H9 (cell line): ENCODE data around the gene RBBP7. TPM values are rescaled to one million over a fixed set of nuclear protein-coding genes. Genes with fewer than 3 reads are reported as not detected.

Source experiments
- DNase-seq: peaks from one replicate; pipeline ENCODE4 v3.0.0-alpha.2; 2017
- H2AFZ ChIP-seq: one replicate; pipeline ENCODE4 v1.6.1; 2013; ENCODE audit warnings: mild to moderate bottlenecking, low read length, control low read depth, moderate library complexity
- H2AK5ac ChIP-seq: 2 replicates; pipeline ENCODE4 v1.6.1; 2013; ENCODE audit warnings: low read length, control low read depth, mixed read lengths; ENCODE audit not compliant: insufficient read length
- H2BK120ac ChIP-seq: one replicate; pipeline ENCODE4 v1.6.1; 2013; ENCODE audit warnings: low read depth, mild to moderate bottlenecking, low read length, control low read depth, inconsistent platforms; ENCODE audit not compliant: poor library complexity, severe bottlenecking
- H2BK12ac ChIP-seq: 2 replicates; pipeline ENCODE4 v1.6.1; 2013; ENCODE audit warnings: low read length, control low read depth, mixed read lengths, low read depth; ENCODE audit not compliant: insufficient read length
- H2BK15ac ChIP-seq: 2 replicates; pipeline ENCODE4 v1.6.1; 2013; ENCODE audit warnings: low read depth, low read length, control low read depth
- H2BK20ac ChIP-seq: one replicate; pipeline ENCODE4 v1.6.1; 2013; ENCODE audit warnings: low read depth, mild to moderate bottlenecking, low read length, control low read depth, inconsistent platforms; ENCODE audit not compliant: poor library complexity, severe bottlenecking
- H2BK5ac ChIP-seq: 2 replicates; pipeline ENCODE4 v1.6.1; 2013; ENCODE audit warnings: low read length, control low read depth, mixed read lengths; ENCODE audit not compliant: insufficient read length
- H3K14ac ChIP-seq: 2 replicates; pipeline ENCODE4 v1.6.1; 2013; ENCODE audit warnings: low read length, control low read depth; ENCODE audit not compliant: insufficient read depth
- H3K18ac ChIP-seq: 2 replicates; pipeline ENCODE4 v1.6.1; 2013; ENCODE audit warnings: low read depth, mild to moderate bottlenecking, mixed read lengths, low read length, control low read depth; ENCODE audit not compliant: insufficient read length
- H3K23ac ChIP-seq: 2 replicates; pipeline ENCODE4 v1.6.1; 2013; ENCODE audit warnings: low read length, control low read depth, mixed read lengths, low read depth; ENCODE audit not compliant: insufficient read length
- H3K23me2 ChIP-seq: 2 replicates; pipeline ENCODE4 v1.6.1; 2013; ENCODE audit warnings: low read depth, mild to moderate bottlenecking, mixed read lengths, low read length, control low read depth; ENCODE audit not compliant: insufficient read length, poor library complexity, severe bottlenecking
- H3K27ac ChIP-seq: 2 replicates; pipeline ENCODE4 v1.5.1; 2013; ENCODE audit warnings: low read length, control low read depth, mixed read lengths, low read depth; ENCODE audit not compliant: insufficient read length
- H3K27me3 ChIP-seq: 2 replicates; pipeline ENCODE4 v1.6.1; 2013; ENCODE audit warnings: low read length, control low read depth, inconsistent platforms; ENCODE audit not compliant: insufficient read depth
- H3K4ac ChIP-seq: 2 replicates; pipeline ENCODE4 v1.6.1; 2013; ENCODE audit warnings: low read depth, mild to moderate bottlenecking, control low read depth, inconsistent platforms, low read length, moderate library complexity
- H3K4me1 ChIP-seq: 2 replicates; pipeline ENCODE4 v1.6.1; 2013; ENCODE audit warnings: low read length, control low read depth, inconsistent platforms; ENCODE audit not compliant: insufficient read depth
- H3K4me2 ChIP-seq: 2 replicates; pipeline ENCODE4 v1.6.1; 2013; ENCODE audit warnings: low read length, control low read depth, mixed read lengths; ENCODE audit not compliant: insufficient read length, insufficient read depth
- H3K56ac ChIP-seq: 2 replicates; pipeline ENCODE4 v1.6.1; 2013; ENCODE audit warnings: low read depth, mild to moderate bottlenecking, mixed read lengths, low read length, control low read depth; ENCODE audit not compliant: insufficient read length
- H3K79me1 ChIP-seq: 2 replicates; pipeline ENCODE4 v1.6.1; 2013; ENCODE audit warnings: low read depth, mild to moderate bottlenecking, moderate library complexity, low read length, control low read depth, inconsistent platforms; ENCODE audit not compliant: insufficient read depth, poor library complexity, severe bottlenecking
- H3K79me2 ChIP-seq: 2 replicates; pipeline ENCODE4 v1.6.1; 2013; ENCODE audit warnings: low read length, control low read depth, inconsistent platforms; ENCODE audit not compliant: insufficient read depth
- H3K9ac ChIP-seq: 2 replicates; pipeline ENCODE4 v1.6.1; 2013; ENCODE audit warnings: low read length, control low read depth, mixed read lengths; ENCODE audit not compliant: insufficient read length; ENCODE audit errors: extremely low read depth
- H3K9me3 ChIP-seq: one replicate; pipeline ENCODE4 v1.6.1; 2013; ENCODE audit warnings: low read depth, low read length, inconsistent platforms; ENCODE audit not compliant: control insufficient read depth
- H3T11ph ChIP-seq: one replicate; pipeline ENCODE4 v1.6.1; 2013; ENCODE audit warnings: mild to moderate bottlenecking, low read length, control low read depth, inconsistent platforms
- H4K20me1 ChIP-seq: one replicate; pipeline ENCODE4 v1.6.1; 2013; ENCODE audit not compliant: control insufficient read depth, insufficient read length, insufficient read depth
- H4K5ac ChIP-seq: 2 replicates; pipeline ENCODE4 v1.6.1; 2013; ENCODE audit warnings: low read depth, mild to moderate bottlenecking, mixed read lengths, low read length, control low read depth; ENCODE audit not compliant: insufficient read length
- H4K8ac ChIP-seq: replicated peaks from 2 replicates; pipeline ENCODE4 v1.6.1; 2013; ENCODE audit warnings: low read length, control low read depth, mixed read lengths, low read depth; ENCODE audit not compliant: insufficient read length
- H4K91ac ChIP-seq: 2 replicates; pipeline ENCODE4 v1.6.1; 2013; ENCODE audit warnings: low read depth, mild to moderate bottlenecking, moderate library complexity, mixed read lengths, low read length, control low read depth; ENCODE audit not compliant: insufficient read length
- H3K27ac Mint-ChIP-seq, 3 experiments: 2 replicates in 2 of 3; 3 replicates in 1 of 3; pipeline ENCODE4 v1.8.0; 2020 to 2021; ENCODE audit warnings: mixed read lengths in 3 of 3, mild to moderate bottlenecking in 1 of 3, moderate library complexity in 1 of 3
- H3K27me3 Mint-ChIP-seq: 2 replicates; pipeline ENCODE4 v1.8.0; 2021; ENCODE audit warnings: low read depth, mild to moderate bottlenecking, moderate library complexity, mixed read lengths
- H3K36me3 Mint-ChIP-seq, 3 experiments: 2 replicates in 2 of 3; 3 replicates in 1 of 3; pipeline ENCODE4 v1.8.0; 2020 to 2021; ENCODE audit warnings: low read depth in 3 of 3, mixed read lengths in 3 of 3; ENCODE audit not compliant: insufficient read depth in 1 of 3
- H3K4me1 Mint-ChIP-seq, 2 experiments: 2 replicates each; pipeline ENCODE4 v1.8.0; 2020; ENCODE audit warnings: mixed read lengths in 2 of 2
- H3K4me3 Mint-ChIP-seq, 2 experiments: 2 replicates in 1 of 2; 3 replicates in 1 of 2; pipeline ENCODE4 v1.8.0; 2020 to 2021; ENCODE audit warnings: mild to moderate bottlenecking in 2 of 2, mixed read lengths in 2 of 2, moderate library complexity in 1 of 2
- H3K9me3 Mint-ChIP-seq, 2 experiments: 2 replicates in 1 of 2; 3 replicates in 1 of 2; pipeline ENCODE4 v1.8.0; 2020; ENCODE audit warnings: mild to moderate bottlenecking in 2 of 2, mixed read lengths in 2 of 2, moderate library complexity in 1 of 2
- CTCF ChIP-seq: fragments of 200-600 bp; sonication (generic); conservative IDR thresholded peaks from 3 replicates; pipeline ENCODE4 v1.8.0; 2021; ENCODE audit warnings: antibody characterized with exemption, mild to moderate bottlenecking
- WGBS: extraction: QIAGEN DNeasy Blood & Tissue Kit; methylation state at CpG from one replicate; pipeline ENCODE4 v1.1.7; 2013; ENCODE audit warnings: missing lambda C conversion rate, low lambda C conversion rate, mixed read lengths; ENCODE audit not compliant: insufficient read length; ENCODE audit errors: extremely low coverage; 5-methylcytosine and 5-hydroxymethylcytosine counted together
- total RNA-seq: library from RNA; stranded (reverse); gene quantifications from 2 replicates; pipeline ENCODE4 v1.2.1, GENCODE V29; 2021

RBBP7 gene
- total RNA-seq, 1 experiment from 2014 or later, result 249 TPM

- no peaks in the 10 kb centered on the region for H3K79me1 ChIP-seq
- no peak overlapping the region for H4K5ac ChIP-seq
- no peak overlapping the region for H3K4ac ChIP-seq
- H3K4me1 Mint-ChIP-seq, result peaks cover 5 to 8% of the 10 kb centered on the region in 2 experiments
- no peak overlapping the region for H2BK5ac ChIP-seq
- H3K27me3 ChIP-seq, result no peaks in the 10 kb centered on the region
- no peak overlapping the region for H3K23ac ChIP-seq
- H3K27me3 Mint-ChIP-seq, result peaks cover 38% of the 10 kb centered on the region
- H2BK12ac ChIP-seq, result no peak overlapping the region
- H2AK5ac ChIP-seq, result no peak overlapping the region
- H2AFZ ChIP-seq, result no peak overlapping the region
- no peaks in the 10 kb centered on the region for H3K79me2 ChIP-seq
- H3K27ac Mint-ChIP-seq, result no peak overlapping the region; a peak in 1 of 7 replicates
- no peak overlapping the region for H3K9ac ChIP-seq
- no peaks in the 10 kb centered on the region for H3K4me1 ChIP-seq
- H3K4me3 Mint-ChIP-seq, result peak overlapping the region; percentile 73 to 86
- TF ChIP-seq CTCF, result no peak
- H2BK120ac ChIP-seq, result no peak overlapping the region
- WGBS, result no CpG with 5 or more reads among the region's 7 CpGs
- H3T11ph ChIP-seq, result no peak overlapping the region
- H3K56ac ChIP-seq, result no peak overlapping the region
- peaks cover 3% of the 10 kb centered on the region for H3K23me2 ChIP-seq
- no peaks in the 10 kb centered on the region for H3K9me3 Mint-ChIP-seq
- H3K14ac ChIP-seq, result no peak overlapping the region; the same call in 1 of the 2 replicates
- H3K36me3 Mint-ChIP-seq, result no peaks in the 10 kb centered on the region
- H3K4me2 ChIP-seq, result peak overlapping the region; percentile 47
- no peak overlapping the region for H3K18ac ChIP-seq
- H2BK20ac ChIP-seq, result no peak overlapping the region
- no peak overlapping the region for H3K27ac ChIP-seq
- H2BK15ac ChIP-seq, result no peak overlapping the region
- H3K9me3 ChIP-seq, result no peaks in the 10 kb centered on the region
- no peak overlapping the region for H4K8ac ChIP-seq
- no peaks in the 10 kb centered on the region for H4K20me1 ChIP-seq
- no peak overlapping the region for H4K91ac ChIP-seq
- no peak for DNase-seq
Measured at GRCh38 chrX:16882169-16882568, 12.0 kb upstream of the RBBP7 start.
